Right ventricle myocardium superior (tissue), 1 donor: Measurements from ENCODE around the gene LYRM9. TPM values are rescaled to one million over a fixed set of nuclear protein-coding genes. Genes with fewer than 3 reads are reported as not detected.

Experiments used
- total RNA-seq: library from RNA; stranded (reverse); fragmentation: NEBNext Ultra II Directional; extraction: Animal tissue kit (Norgen Biotek cat#: 25700); gene quantifications from one replicate; pipeline ENCODE4 v1.2.1, GENCODE V29; 2021
- donor health status: DM: no; HTN: yes; CAD: no; lungs with severe emphysema.

The LYRM9 gene
- total RNA-seq, 1 donor from 2014 or later, result 9.4 TPM

Other genes starting within 250 kb of the LYRM9 start
- 0.19 TPM for gene NOS2, start 92.8 kb downstream of the LYRM9 start, total RNA-seq
- gene NLK, start 149.3 kb upstream of the LYRM9 start, total RNA-seq, result 20.2 TPM